ENCODE results near the gene C3orf52. TPM values are rescaled to one million over a fixed set of nuclear protein-coding genes. Genes with fewer than 3 reads are reported as not detected.
A peak's percentile ranks its signal among the peaks of the same experiment; 100 is the strongest.

Gene C3orf52
- total RNA-seq, 2 donors from 2014 or later, result 8.6 to 11.0 TPM

GRCh38 chr3:112074616-112075497 lies 11.3 kb upstream of the C3orf52 start:
- Histone ChIP-seq H3K4me1 (replicated peaks) (no peaks in the 10 kb centered on the region), H3K27me3 (replicated peaks; ENCODE audit: insufficient read depth) (no peaks in the 10 kb centered on the region), H3K9me3 (no peaks in the 10 kb centered on the region), H3K27ac (peak overlapping the region; percentile 42 to 55), H3K4me3 (no peak overlapping the region), H3K36me3 (no peaks in the 10 kb centered on the region)
- peak; percentile 83 for TF ChIP-seq POLR2AphosphoS5 (IDR thresholded peaks at IDR 0.05)
- TF ChIP-seq POLR2A (IDR thresholded peaks at IDR 0.05), result peak; percentile 45
- no peak for TF ChIP-seq CTCF (IDR thresholded peaks at IDR 0.05)
- 30% methylated on average over 6 of the region's 6 CpGs for WGBS
- DNase-seq (ENCODE audit: low spot score), result peak; percentile 58
- intact Hi-C loops (cut with DNase I), result no loop called here

GRCh38 chr3:112078125-112079083 lies 7.8 kb upstream of the C3orf52 start:
- Histone ChIP-seq H3K27ac (no peak overlapping the region), H3K36me3 (no peaks in the 10 kb centered on the region), H3K27me3 (replicated peaks; ENCODE audit: insufficient read depth) (no peaks in the 10 kb centered on the region), H3K4me1 (replicated peaks) (no peaks in the 10 kb centered on the region), H3K9me3 (no peaks in the 10 kb centered on the region), H3K4me3 (no peak overlapping the region)
- DNase-seq (ENCODE audit: low spot score), result no peak
- TF ChIP-seq CTCF (IDR thresholded peaks at IDR 0.05) (no peak), POLR2A (IDR thresholded peaks at IDR 0.05) (no peak), POLR2AphosphoS5 (IDR thresholded peaks at IDR 0.05) (no peak)
- 85% methylated on average over 10 of the region's 10 CpGs for WGBS
- intact Hi-C loops (cut with DNase I), result no loop called here

- H3K4me3 ChIP-seq, result no peak overlapping the region
- no peaks in the 10 kb centered on the region for H3K9me3 ChIP-seq
- H3K27ac ChIP-seq, result no peak overlapping the region
- TF ChIP-seq CTCF (IDR thresholded peaks at IDR 0.05), result no peak
- no peak for TF ChIP-seq POLR2AphosphoS5 (IDR thresholded peaks at IDR 0.05)
- no peak for TF ChIP-seq POLR2A (IDR thresholded peaks at IDR 0.05)
- no peaks in the 10 kb centered on the region for H3K27me3 ChIP-seq (replicated peaks; ENCODE audit: insufficient read depth)
- WGBS, result 82% methylated on average over 4 of the region's 4 CpGs
- no peaks in the 10 kb centered on the region for H3K36me3 ChIP-seq
- no peak for DNase-seq (ENCODE audit: low spot score)
- intact Hi-C loops (cut with DNase I), result no loop called here
- no peaks in the 10 kb centered on the region for H3K4me1 ChIP-seq (replicated peaks)
Measured at GRCh38 chr3:112083239-112083638, 3.0 kb upstream of the C3orf52 start.

GRCh38 chr3:112084980-112085705 lies 1.0 kb upstream of the C3orf52 start:
- no peaks in the 10 kb centered on the region for H3K27me3 ChIP-seq (replicated peaks; ENCODE audit: insufficient read depth)
- H3K9me3 ChIP-seq, result no peaks in the 10 kb centered on the region
- no peaks in the 10 kb centered on the region for H3K36me3 ChIP-seq
- WGBS, result 75% methylated on average over 7 of the region's 7 CpGs
- TF ChIP-seq CTCF (IDR thresholded peaks at IDR 0.05) (no peak), POLR2AphosphoS5 (IDR thresholded peaks at IDR 0.05) (no peak), POLR2A (IDR thresholded peaks at IDR 0.05) (no peak)
- no peak overlapping the region for H3K4me3 ChIP-seq
- intact Hi-C loops (cut with DNase I), result no loop called here
- H3K27ac ChIP-seq, result peak overlapping the region in 1 of 2 donors; percentile 71
- no peaks in the 10 kb centered on the region for H3K4me1 ChIP-seq (replicated peaks)
- DNase-seq (ENCODE audit: low spot score), result no peak

Measured in prostate gland (tissue), 2 donors.